HG02973 (cell line): ENCODE data around the gene VPS33B.

Source experiments
- ATAC-seq: cut with Tn5 transposase; IDR thresholded peaks from one replicate; pipeline ENCODE4 v1.9.1; 2021; ENCODE audit warnings: moderate library complexity; ENCODE audit not compliant: unreplicated experiment

The VPS33B gene

DNA sequence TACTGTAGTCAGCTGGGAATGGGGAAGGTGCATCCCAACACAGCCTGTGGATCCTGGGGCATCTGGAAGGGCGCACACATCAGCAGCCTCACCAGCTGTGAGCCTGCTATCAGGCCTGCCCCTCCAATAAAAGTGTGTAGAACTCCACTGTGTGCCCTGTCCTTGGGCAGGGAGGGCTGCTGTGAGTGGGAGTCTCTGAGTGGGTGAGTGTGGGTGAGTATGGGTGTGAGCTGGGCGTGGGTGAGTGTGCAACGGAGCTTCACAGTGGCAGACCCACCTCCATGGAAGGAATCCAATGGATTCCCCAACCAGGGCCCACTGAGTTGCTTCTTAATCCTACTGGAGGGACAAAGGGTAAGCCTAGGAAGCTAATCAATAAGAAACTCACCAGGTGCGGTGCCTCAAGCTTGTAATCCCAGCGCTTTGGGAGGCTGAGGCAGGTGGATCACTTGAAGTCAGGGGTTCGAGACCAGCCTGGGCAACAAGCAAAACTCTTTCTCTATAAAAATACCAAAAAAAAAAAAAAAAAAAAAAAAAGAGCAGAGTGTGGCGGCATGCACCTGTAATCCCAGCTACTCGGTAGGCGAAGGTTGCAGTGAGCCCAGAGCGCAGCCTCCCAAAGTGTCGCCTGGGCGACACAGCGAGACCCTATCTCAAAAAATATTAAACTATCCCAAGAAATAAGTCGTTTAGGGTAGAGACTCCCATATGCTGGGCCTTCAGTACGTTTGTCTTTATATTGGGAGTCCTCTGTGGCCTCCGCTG, 68.3 kb downstream of the VPS33B start:
- no peak for ATAC-seq

DNA sequence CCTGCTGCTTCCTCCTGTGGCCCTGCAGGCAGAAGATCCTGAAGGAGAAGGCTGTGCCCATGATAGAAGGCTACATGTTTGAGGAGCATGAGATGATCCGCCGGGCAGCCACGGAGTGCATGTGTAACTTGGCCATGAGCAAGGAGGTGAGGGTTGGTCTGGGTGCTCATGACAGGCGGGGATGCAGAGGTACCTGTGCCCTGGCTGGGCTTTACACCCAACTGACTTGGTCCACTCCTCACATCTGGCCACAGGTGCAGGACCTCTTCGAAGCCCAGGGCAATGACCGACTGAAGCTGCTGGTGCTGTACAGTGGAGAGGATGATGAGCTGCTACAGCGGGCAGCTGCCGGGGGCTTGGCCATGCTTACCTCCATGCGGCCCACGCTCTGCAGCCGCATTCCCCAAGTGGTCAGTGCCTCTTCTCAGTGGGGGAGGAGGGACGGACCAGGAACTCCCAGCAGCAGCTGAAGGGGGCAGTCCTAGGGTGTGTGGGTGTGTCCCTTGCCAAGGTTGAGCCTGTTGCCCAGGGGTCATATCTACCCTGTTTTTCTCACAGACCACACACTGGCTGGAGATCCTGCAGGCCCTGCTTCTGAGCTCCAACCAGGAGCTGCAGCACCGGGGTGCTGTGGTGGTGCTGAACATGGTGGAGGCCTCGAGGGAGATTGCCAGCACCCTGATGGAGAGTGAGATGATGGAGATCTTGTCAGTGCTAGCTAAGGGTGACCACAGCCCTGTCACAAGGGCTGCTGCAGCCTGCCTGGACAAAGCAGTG, 69.3 kb downstream of the VPS33B start:
- ATAC-seq: no peak

DNA sequence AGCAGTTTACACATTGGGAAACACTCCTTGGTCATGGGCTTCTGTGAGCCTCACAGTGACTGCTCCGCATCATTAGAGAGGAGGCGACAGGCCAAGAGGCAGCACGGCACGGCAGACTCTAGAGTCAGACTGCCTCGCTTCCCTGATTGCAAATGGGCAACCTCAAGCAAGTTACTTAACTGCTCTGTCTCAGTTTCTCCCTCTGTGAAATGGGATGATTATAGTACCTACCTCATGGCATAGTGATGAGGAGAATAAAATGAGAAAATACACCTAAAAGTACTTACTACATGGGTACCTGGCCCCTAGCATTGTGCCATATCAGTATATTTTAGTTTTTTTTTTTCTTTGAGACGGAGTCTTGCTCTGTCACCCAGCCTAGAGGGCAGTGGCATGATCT, 71.7 kb downstream of the VPS33B start:
- ATAC-seq: no peak

GRCh38 chr15:90949979-90950675, 72.3 kb downstream of the VPS33B start:
- ATAC-seq: no peak
